Neural progenitor cell (in vitro differentiated cells): ENCODE measurements around the gene RHOG.

Experiments
- EZH2 ChIP-seq: fragments of 200-600 bp; sonication (generic); IDR thresholded peaks from 2 replicates; pipeline ENCODE4 v1.6.1; 2017; ENCODE audit warnings: antibody characterized with exemption, mild to moderate bottlenecking, moderate library complexity
- TF ChIP-seq, protein P1 (sequence below): fragments of 200-600 bp; sonication (generic); IDR thresholded peaks from 2 replicates; pipeline ENCODE4 v1.5.1; 2017; ENCODE audit warnings: antibody characterized with exemption, mild to moderate bottlenecking

DNA sequence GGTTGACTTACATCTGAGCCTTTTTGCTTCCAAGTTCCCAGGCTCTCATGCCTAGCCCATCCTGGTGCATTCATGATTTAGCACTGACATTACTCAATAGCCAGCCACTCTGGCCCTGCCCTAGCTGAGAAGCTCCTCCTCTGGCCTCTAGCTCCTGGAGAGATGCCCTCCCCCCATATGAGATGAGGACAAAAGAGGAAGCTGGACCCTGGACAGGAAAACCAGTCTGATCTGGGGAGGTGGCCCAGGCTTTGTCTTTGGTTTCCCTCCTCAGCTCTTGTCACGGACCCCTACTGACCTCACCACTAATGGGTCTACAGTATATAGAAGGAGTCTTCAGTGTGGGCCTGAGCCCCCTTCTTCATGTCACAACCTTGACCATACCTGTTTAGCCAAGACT, 3.0 kb downstream of the RHOG start:
- TF ChIP-seq, protein P1, sequence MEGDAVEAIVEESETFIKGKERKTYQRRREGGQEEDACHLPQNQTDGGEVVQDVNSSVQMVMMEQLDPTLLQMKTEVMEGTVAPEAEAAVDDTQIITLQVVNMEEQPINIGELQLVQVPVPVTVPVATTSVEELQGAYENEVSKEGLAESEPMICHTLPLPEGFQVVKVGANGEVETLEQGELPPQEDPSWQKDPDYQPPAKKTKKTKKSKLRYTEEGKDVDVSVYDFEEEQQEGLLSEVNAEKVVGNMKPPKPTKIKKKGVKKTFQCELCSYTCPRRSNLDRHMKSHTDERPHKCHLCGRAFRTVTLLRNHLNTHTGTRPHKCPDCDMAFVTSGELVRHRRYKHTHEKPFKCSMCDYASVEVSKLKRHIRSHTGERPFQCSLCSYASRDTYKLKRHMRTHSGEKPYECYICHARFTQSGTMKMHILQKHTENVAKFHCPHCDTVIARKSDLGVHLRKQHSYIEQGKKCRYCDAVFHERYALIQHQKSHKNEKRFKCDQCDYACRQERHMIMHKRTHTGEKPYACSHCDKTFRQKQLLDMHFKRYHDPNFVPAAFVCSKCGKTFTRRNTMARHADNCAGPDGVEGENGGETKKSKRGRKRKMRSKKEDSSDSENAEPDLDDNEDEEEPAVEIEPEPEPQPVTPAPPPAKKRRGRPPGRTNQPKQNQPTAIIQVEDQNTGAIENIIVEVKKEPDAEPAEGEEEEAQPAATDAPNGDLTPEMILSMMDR: no peak
- TF ChIP-seq EZH2: no peak
